Measurements from ENCODE around the gene GGCX. TPM values are rescaled to one million over a fixed set of nuclear protein-coding genes. Genes with fewer than 3 reads are reported as not detected.

The GGCX gene
- total and polyA plus RNA-seq, 2 of the 13 experiments (the other 11 are each of a cell fraction or from before 2014, with no cell fraction given), result 72.5 to 103 TPM

GRCh38 chr2:85514323-85514722 is 47.0 kb downstream of the GGCX start:
- Histone ChIP-seq H3K4me3 (replicated peaks in 1 of 3; ENCODE audit: insufficient read depth in 1 of 3, low read depth in 2 of 3, low read length in 3 of 3) (no peak overlapping the region), H3K27me3 (ENCODE audit: control insufficient read depth in 1 of 2, insufficient read depth in 2 of 2, low read length in 2 of 2) (peaks cover 0 to 3% of the 10 kb centered on the region in 2 experiments; a peak in 2 of 5 replicates), H4K20me1 (ENCODE audit: insufficient read depth, low read length) (no peaks in the 10 kb centered on the region), H2AFZ (ENCODE audit: low read length) (no peak overlapping the region), H3K4me2 (ENCODE audit: low read depth, low read length) (no peak overlapping the region), H3K4me1 (ENCODE audit: insufficient read depth, low read length) (peaks cover 37% of the 10 kb centered on the region), H3K79me2 (ENCODE audit: insufficient read depth, low read length) (no peaks in the 10 kb centered on the region), H3K9me3 (ENCODE audit: low read length) (no peaks in the 10 kb centered on the region), H3K27ac (ENCODE audit: extremely low read length, insufficient read depth, low read length) (no peak overlapping the region), H3K9ac (ENCODE audit: insufficient read depth, low read depth, low read length) (no peak overlapping the region), H3K36me3 (replicated peaks in 1 of 2; ENCODE audit: control insufficient read depth in 1 of 2, insufficient read depth in 2 of 2, low read length in 2 of 2) (no peaks in the 10 kb centered on the region)
- DNase-seq (ENCODE audit: low spot score) (no peak), ATAC-seq (no peak), FAIRE-seq (no peak)
- 59% methylated on average over 6 of the region's 6 CpGs for WGBS (ENCODE audit: low lambda C conversion rate)
- intact Hi-C loops (cut with micrococcal nuclease; ENCODE audit: unreplicated experiment), result no loop called here
- POLR2A ChIA-PET, result no interaction called here
- CTCF ChIA-PET (ENCODE audit: low intra/inter-chr PET ratio, low total read pairs), result no interaction called here
- no TSS peak for BruUV-seq (replicated peaks)
- no peak for TF ChIP-seq RARA (CRISPR knock-in tag; IDR thresholded peaks at IDR 0.05)
- no peak for TF ChIP-seq AGO2 (optimal IDR thresholded peaks at IDR 0.05; ENCODE audit: low read depth, low read length)
- TF ChIP-seq ZSCAN22 (CRISPR knock-in tag; IDR thresholded peaks at IDR 0.05), result no peak
- no peak for TF ChIP-seq SP140L (CRISPR knock-in tag; IDR thresholded peaks at IDR 0.05; ENCODE audit: borderline replicate concordance)
- no peak for TF ChIP-seq ZNF773 (CRISPR knock-in tag; IDR thresholded peaks at IDR 0.05; ENCODE audit: borderline replicate concordance)
- TF ChIP-seq DNMT1 (CRISPR knock-in tag; IDR thresholded peaks at IDR 0.05), result no peak
- TF ChIP-seq RAD21 (CRISPR knock-in tag; IDR thresholded peaks at IDR 0.05), result no peak
- no peak for TF ChIP-seq ZNF430 (CRISPR knock-in tag; IDR thresholded peaks at IDR 0.05)
- no peak for TF ChIP-seq FOXP4 (CRISPR knock-in tag; IDR thresholded peaks at IDR 0.05)
- no peak for TF ChIP-seq SOX6 (IDR thresholded peaks at IDR 0.05)
- no peak for TF ChIP-seq SOX6 (CRISPR knock-in tag; IDR thresholded peaks at IDR 0.05)
- TF ChIP-seq PCBP1 (IDR thresholded peaks at IDR 0.05; ENCODE audit: borderline replicate concordance, low read depth, low read length), result no peak
- no peak for TF ChIP-seq ZNF138 (CRISPR knock-in tag; IDR thresholded peaks at IDR 0.05; ENCODE audit: low read depth)
- in situ Hi-C loops (cut with HindIII; ENCODE audit: extremely low pct_ligation_motif_present, low pct_unique_long_range_greater_than_20kb), result no loop called here

All from HepG2 (cell line).